ENCODE data around the gene UPK3A. TPM values are rescaled to one million over a fixed set of nuclear protein-coding genes. Genes with fewer than 3 reads are reported as not detected.

The UPK3A gene
- polyA plus RNA-seq, 1 of the 3 experiments (the other 2 are of a cell fraction), result not detected

DNA sequence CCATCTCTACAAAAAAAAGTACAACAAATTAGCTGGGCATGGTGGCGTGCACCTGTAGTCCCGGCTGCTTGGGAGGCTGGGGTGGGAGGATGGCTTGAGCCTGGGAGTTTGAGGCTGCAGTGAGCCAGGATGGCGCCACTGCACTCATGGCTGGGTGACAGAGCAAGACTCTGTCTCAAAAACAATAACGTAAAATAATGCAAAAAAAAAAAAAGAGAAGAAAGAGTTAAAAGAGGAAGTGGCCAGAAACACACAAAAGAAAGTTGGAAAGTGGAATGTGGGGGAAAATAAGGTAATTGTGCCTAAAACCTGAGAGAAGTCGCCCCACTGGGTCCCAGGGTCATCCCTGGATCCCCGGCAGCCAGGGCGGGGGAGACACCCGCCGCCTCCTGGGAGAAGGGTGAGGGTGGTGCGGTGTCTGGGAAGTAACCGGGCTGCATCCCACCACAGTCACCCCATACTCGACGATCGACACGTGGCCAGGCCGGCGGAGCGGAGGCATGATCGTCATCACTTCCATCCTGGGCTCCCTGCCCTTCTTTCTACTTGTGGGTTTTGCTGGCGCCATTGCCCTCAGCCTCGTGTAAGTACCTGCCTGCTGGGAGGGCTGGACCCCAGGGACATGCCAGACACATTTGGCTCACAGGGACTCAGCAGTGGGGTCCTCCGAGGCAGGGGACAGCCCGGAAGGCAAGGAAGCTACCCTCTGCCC is 8.1 kb downstream of the UPK3A start:
- TF ChIP-seq SMC3 (IDR thresholded peaks at IDR 0.05; ENCODE audit: low read depth, low read length) (no peak), FOXJ3 (CRISPR knock-in tag; IDR thresholded peaks at IDR 0.05) (no peak)
- Histone ChIP-seq H3K4me3 (ENCODE audit: low read depth in 2 of 2, low read length in 1 of 2) (no peak overlapping the region), H3K9me3 (no peaks in the 10 kb centered on the region), H3K27ac (ENCODE audit: low read depth in 2 of 2, low read length in 1 of 2) (no peak overlapping the region), H3K9me2 (no peaks in the 10 kb centered on the region), H3F3A (replicated peaks; ENCODE audit: insufficient read depth) (no peaks in the 10 kb centered on the region), H3K79me2 (ENCODE audit: insufficient read depth) (no peaks in the 10 kb centered on the region), H2AFZ (ENCODE audit: low read depth) (no peak overlapping the region), H3K36me3 (replicated peaks in 1 of 2; ENCODE audit: control insufficient read depth in 1 of 2, insufficient read depth in 2 of 2, low read length in 1 of 2) (no peaks in the 10 kb centered on the region), H4K20me1 (ENCODE audit: insufficient read depth) (no peaks in the 10 kb centered on the region), H3K4me1 (ENCODE audit: control insufficient read depth in 1 of 2, insufficient read depth in 2 of 2, low read depth in 1 of 2, low read length in 1 of 2) (no peaks in the 10 kb centered on the region), H3K4me2 (no peak overlapping the region), H3K27me3 (ENCODE audit: insufficient read depth) (no peaks in the 10 kb centered on the region), H3K9ac (no peak overlapping the region)
- ChIA-PET POLR2A (no interaction called here), CTCF (no interaction called here)
- WGBS (ENCODE audit: low lambda C conversion rate), result 61% methylated on average over 10 of the region's 23 CpGs
- no peak for DNase-seq

- ChIA-PET POLR2A (no interaction called here), CTCF (no interaction called here)
Measured at GRCh38 chr22:45294030-45294429, 9.3 kb downstream of the UPK3A start.

More at GRCh38 chr22:45294030-45294429, 9.3 kb downstream of the UPK3A start:
- Histone ChIP-seq H3K36me3 (replicated peaks in 1 of 2; ENCODE audit: control insufficient read depth in 1 of 2, insufficient read depth in 2 of 2, low read length in 1 of 2) (no peaks in the 10 kb centered on the region), H3K4me1 (ENCODE audit: control insufficient read depth in 1 of 2, insufficient read depth in 2 of 2, low read depth in 1 of 2, low read length in 1 of 2) (no peaks in the 10 kb centered on the region), H3K4me2 (no peak overlapping the region), H3K4me3 (ENCODE audit: low read depth in 2 of 2, low read length in 1 of 2) (no peak overlapping the region), H3F3A (replicated peaks; ENCODE audit: insufficient read depth) (no peaks in the 10 kb centered on the region), H3K9me3 (no peaks in the 10 kb centered on the region), H2AFZ (ENCODE audit: low read depth) (no peak overlapping the region), H3K9me2 (no peaks in the 10 kb centered on the region), H3K27ac (ENCODE audit: low read depth in 2 of 2, low read length in 1 of 2) (no peak overlapping the region), H4K20me1 (ENCODE audit: insufficient read depth) (no peaks in the 10 kb centered on the region), H3K79me2 (ENCODE audit: insufficient read depth) (no peaks in the 10 kb centered on the region), H3K9ac (no peak overlapping the region), H3K27me3 (ENCODE audit: insufficient read depth) (no peaks in the 10 kb centered on the region)
- 70% methylated on average over 6 of the region's 6 CpGs for WGBS (ENCODE audit: low lambda C conversion rate)
- TF ChIP-seq TAF1 (IDR thresholded peaks at IDR 0.05; ENCODE audit: borderline replicate concordance, low read depth, low read length) (no peak), NRF1 (IDR thresholded peaks at IDR 0.05; ENCODE audit: low read depth, low read length) (no peak), CHD2 (IDR thresholded peaks at IDR 0.05; ENCODE audit: low read length, partially characterized antibody) (no peak), RAD21 (IDR thresholded peaks at IDR 0.05; ENCODE audit: low read length) (no peak), GATA2 (CRISPR knock-in tag; IDR thresholded peaks at IDR 0.05) (no peak), FOXM1 (IDR thresholded peaks at IDR 0.05; ENCODE audit: low read depth) (no peak), NFIC (IDR thresholded peaks at IDR 0.05; ENCODE audit: borderline replicate concordance) (no peak), EZH2phosphoT487 (IDR thresholded peaks at IDR 0.05; ENCODE audit: borderline replicate concordance, low read depth) (no peak), RXRA (IDR thresholded peaks at IDR 0.05; ENCODE audit: borderline replicate concordance, low read depth) (no peak), EP300 (IDR thresholded peaks at IDR 0.05; ENCODE audit: borderline replicate concordance in 1 of 2, low read depth in 1 of 2, low read length in 1 of 2) (no peak), MEF2A (IDR thresholded peaks at IDR 0.05; ENCODE audit: borderline replicate concordance, low read depth) (no peak), TEAD4 (IDR thresholded peaks at IDR 0.05; ENCODE audit: borderline replicate concordance, insufficient read depth) (no peak), ELF1 (IDR thresholded peaks at IDR 0.05) (no peak), FOSL2 (IDR thresholded peaks at IDR 0.05; ENCODE audit: borderline replicate concordance, low read depth) (no peak)
- TF ChIP-seq, protein P1, sequence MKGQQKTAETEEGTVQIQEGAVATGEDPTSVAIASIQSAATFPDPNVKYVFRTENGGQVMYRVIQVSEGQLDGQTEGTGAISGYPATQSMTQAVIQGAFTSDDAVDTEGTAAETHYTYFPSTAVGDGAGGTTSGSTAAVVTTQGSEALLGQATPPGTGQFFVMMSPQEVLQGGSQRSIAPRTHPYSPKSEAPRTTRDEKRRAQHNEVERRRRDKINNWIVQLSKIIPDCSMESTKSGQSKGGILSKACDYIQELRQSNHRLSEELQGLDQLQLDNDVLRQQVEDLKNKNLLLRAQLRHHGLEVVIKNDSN (IDR thresholded peaks at IDR 0.05; ENCODE audit: borderline replicate concordance, low read depth), result no peak
- TF ChIP-seq, protein P2, sequence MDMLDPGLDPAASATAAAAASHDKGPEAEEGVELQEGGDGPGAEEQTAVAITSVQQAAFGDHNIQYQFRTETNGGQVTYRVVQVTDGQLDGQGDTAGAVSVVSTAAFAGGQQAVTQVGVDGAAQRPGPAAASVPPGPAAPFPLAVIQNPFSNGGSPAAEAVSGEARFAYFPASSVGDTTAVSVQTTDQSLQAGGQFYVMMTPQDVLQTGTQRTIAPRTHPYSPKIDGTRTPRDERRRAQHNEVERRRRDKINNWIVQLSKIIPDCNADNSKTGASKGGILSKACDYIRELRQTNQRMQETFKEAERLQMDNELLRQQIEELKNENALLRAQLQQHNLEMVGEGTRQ (IDR thresholded peaks at IDR 0.05; ENCODE audit: borderline replicate concordance, low read depth, low read length), result no peak
- TF ChIP-seq, protein P3, sequence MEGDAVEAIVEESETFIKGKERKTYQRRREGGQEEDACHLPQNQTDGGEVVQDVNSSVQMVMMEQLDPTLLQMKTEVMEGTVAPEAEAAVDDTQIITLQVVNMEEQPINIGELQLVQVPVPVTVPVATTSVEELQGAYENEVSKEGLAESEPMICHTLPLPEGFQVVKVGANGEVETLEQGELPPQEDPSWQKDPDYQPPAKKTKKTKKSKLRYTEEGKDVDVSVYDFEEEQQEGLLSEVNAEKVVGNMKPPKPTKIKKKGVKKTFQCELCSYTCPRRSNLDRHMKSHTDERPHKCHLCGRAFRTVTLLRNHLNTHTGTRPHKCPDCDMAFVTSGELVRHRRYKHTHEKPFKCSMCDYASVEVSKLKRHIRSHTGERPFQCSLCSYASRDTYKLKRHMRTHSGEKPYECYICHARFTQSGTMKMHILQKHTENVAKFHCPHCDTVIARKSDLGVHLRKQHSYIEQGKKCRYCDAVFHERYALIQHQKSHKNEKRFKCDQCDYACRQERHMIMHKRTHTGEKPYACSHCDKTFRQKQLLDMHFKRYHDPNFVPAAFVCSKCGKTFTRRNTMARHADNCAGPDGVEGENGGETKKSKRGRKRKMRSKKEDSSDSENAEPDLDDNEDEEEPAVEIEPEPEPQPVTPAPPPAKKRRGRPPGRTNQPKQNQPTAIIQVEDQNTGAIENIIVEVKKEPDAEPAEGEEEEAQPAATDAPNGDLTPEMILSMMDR (IDR thresholded peaks at IDR 0.05), result no peak
- TF ChIP-seq, protein P4, sequence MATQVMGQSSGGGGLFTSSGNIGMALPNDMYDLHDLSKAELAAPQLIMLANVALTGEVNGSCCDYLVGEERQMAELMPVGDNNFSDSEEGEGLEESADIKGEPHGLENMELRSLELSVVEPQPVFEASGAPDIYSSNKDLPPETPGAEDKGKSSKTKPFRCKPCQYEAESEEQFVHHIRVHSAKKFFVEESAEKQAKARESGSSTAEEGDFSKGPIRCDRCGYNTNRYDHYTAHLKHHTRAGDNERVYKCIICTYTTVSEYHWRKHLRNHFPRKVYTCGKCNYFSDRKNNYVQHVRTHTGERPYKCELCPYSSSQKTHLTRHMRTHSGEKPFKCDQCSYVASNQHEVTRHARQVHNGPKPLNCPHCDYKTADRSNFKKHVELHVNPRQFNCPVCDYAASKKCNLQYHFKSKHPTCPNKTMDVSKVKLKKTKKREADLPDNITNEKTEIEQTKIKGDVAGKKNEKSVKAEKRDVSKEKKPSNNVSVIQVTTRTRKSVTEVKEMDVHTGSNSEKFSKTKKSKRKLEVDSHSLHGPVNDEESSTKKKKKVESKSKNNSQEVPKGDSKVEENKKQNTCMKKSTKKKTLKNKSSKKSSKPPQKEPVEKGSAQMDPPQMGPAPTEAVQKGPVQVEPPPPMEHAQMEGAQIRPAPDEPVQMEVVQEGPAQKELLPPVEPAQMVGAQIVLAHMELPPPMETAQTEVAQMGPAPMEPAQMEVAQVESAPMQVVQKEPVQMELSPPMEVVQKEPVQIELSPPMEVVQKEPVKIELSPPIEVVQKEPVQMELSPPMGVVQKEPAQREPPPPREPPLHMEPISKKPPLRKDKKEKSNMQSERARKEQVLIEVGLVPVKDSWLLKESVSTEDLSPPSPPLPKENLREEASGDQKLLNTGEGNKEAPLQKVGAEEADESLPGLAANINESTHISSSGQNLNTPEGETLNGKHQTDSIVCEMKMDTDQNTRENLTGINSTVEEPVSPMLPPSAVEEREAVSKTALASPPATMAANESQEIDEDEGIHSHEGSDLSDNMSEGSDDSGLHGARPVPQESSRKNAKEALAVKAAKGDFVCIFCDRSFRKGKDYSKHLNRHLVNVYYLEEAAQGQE (IDR thresholded peaks at IDR 0.05; ENCODE audit: low read depth, low read length), result no peak
- no peak for DNase-seq

All from SK-N-SH (cell line).